GM13977 (cell line): Measurements from ENCODE around the gene AKAP6.
A peak's percentile ranks its signal among the peaks of the same experiment; 100 is the strongest.

Experiments
- DNase-seq: peaks from one replicate; pipeline ENCODE4 v3.0.0; 2012; ENCODE audit warnings: low spot score
- in situ Hi-C: fragments of 300-500 bp; cut with MboI; formaldehyde crosslinking; loops from one replicate; pipeline ENCODE4 v1.12.0; 2022; ENCODE audit warnings: low sequenced_read_pairs, low pct_unique_long_range_greater_than_20kb, mixed read lengths, inconsistent platforms; ENCODE audit not compliant: unreplicated experiment
- TF ChIP-seq, protein P1 (sequence below): IDR thresholded peaks from 2 replicates; pipeline ENCODE4 v1.5.1; 2012; ENCODE audit warnings: mild to moderate bottlenecking, control low read depth; ENCODE audit not compliant: insufficient read depth; ENCODE audit errors: extremely low read depth, missing control alignments

AKAP6 gene

GRCh38 chr14:32707742-32708500 is 378.8 kb downstream of the AKAP6 start:
- no peak for DNase-seq
- TF ChIP-seq, protein P1, sequence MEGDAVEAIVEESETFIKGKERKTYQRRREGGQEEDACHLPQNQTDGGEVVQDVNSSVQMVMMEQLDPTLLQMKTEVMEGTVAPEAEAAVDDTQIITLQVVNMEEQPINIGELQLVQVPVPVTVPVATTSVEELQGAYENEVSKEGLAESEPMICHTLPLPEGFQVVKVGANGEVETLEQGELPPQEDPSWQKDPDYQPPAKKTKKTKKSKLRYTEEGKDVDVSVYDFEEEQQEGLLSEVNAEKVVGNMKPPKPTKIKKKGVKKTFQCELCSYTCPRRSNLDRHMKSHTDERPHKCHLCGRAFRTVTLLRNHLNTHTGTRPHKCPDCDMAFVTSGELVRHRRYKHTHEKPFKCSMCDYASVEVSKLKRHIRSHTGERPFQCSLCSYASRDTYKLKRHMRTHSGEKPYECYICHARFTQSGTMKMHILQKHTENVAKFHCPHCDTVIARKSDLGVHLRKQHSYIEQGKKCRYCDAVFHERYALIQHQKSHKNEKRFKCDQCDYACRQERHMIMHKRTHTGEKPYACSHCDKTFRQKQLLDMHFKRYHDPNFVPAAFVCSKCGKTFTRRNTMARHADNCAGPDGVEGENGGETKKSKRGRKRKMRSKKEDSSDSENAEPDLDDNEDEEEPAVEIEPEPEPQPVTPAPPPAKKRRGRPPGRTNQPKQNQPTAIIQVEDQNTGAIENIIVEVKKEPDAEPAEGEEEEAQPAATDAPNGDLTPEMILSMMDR, result no peak
- in situ Hi-C loops, result loop anchor here (25.0 kb wide), 1 partner anchor 1079 kb away; no protein-coding TSS in a partner anchor

DNA sequence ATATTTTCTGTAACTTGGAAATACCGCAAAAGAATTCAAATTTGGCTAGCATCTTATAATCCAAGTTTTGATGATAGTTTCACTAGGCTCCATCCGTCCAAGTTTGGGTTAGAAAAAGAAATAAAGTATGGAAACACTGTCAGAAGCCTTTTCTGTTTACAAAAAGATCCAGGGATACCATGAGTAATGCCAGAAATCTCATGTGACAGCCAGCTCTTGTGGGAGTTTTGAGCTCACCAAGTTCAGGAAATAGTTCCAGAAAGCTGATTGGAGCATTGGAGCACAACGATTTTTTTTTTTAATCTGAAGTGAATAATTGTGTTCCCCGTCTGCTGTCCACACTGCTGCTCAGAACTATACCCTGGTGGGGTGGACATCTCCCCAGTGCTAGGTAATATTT is 379.9 kb downstream of the AKAP6 start:
- in situ Hi-C loops, result loop anchor here (25.0 kb wide), 1 partner anchor 1078 kb away; no protein-coding TSS in a partner anchor
- DNase-seq, result no peak
- TF ChIP-seq, protein P1, result no peak

DNA sequence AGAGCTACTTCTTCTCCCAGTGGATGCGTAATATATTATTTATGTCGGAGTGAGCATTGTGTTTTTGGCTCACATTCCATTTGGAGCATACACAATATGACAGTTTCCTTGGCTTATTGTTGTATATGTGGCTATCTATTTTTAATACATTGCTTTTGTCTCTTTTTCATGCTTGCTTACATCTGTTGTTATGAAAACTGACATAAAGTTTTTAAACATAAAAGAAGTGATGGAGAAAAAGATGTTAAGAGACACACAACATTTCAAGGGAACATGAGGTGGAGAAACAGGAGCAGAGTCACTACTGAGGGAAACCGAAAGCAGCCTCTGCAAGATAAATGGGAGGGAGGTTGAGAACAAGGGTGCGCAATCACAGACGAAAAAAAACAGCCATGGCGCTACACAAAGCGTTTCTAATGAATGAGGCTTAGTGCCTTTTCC is 381.2 kb downstream of the AKAP6 start:
- in situ Hi-C loops, result loop anchor here (25.0 kb wide), 1 partner anchor 1077 kb away; no protein-coding TSS in a partner anchor
- TF ChIP-seq, protein P1, result no peak
- no peak for DNase-seq

DNA sequence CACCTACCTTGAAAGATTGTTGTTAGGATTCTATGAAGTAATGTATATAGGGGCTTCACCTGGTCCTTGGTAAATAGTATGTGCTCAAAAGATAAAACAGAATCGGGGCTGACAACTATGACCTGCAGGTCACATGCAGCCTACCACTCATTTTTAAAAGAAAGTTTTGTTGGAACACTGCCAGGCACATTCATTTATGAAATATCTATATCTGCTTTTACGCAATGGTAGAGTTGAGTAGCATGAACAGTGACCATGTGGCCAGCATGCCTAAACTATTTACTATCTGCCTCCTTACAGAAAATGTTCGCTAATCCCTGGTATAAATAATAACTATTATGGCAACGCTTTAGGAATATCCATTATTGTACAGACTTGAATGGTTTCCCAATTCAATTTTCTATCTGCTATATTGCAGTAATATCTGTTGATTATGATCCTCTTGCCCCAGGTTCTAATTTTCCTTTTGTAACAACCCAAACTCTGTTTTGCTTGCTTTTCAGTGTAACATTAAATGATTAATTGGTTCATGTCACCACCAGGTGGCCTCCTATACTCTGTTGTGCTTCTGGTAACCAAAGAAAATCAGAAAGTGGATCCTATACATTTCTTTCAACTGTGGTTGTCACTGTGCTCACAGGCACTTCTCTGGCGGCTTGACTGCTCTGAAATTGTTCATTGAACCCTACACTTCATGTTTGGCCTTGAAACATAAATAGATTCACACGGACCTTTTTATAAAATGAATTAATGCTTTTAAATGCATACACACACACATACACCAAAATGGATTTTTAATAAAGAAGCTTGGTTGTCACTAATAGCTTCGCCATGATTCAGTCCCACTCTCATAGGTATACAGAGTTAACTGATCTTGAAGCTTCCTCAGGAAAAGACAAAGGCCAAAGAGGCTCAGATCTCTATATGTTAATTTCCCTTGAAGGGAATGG is 381.9 kb downstream of the AKAP6 start:
- in situ Hi-C loops, result loop anchor here (25.0 kb wide), 1 partner anchor 1076 kb away; no protein-coding TSS in a partner anchor
- TF ChIP-seq, protein P1, result peak; percentile 60
- DNase-seq, result peak; percentile 34

DNA sequence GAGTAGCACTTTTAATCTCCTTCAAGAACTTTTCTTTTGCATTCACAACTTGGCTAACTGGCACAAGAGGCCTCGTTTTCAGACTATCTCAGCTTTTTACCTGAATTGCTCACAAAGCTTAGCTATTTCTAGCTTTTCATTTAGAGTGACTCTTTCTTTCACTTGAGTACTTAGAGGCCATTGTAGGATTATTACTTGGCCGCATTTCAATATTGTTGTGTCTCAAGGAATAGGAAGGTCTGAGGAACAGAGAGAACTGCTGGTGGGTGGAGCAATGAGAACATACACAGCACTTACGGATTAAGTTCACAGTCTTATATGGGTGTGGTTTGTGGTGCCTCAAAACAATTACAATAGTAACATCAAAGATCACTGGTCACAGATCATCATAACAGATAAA is 384.8 kb downstream of the AKAP6 start:
- TF ChIP-seq, protein P1, result no peak
- in situ Hi-C loops, result loop anchor here (25.0 kb wide), 1 partner anchor 1073 kb away; no protein-coding TSS in a partner anchor
- no peak for DNase-seq

DNA sequence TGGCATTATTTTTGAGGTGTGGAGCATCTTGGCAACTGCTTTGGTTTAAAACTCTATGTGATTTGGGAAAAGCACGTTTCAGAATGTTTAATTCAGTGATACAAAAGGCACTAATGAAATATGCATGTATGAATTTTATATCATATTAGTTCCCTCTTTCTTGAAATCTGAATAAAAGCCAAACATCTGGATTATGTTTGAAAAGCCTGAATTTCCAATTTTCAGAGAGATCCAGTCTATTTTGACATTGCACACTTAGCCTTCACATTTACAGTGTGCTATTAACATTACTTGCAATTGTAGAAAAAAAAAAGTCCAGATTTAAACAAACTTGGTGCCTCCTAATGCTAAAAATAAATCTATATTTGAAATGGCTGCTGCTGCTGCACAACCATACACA is 390.5 kb downstream of the AKAP6 start:
- TF ChIP-seq, protein P1, result no peak
- DNase-seq, result no peak
- in situ Hi-C loops, result loop anchor here (25.0 kb wide), 1 partner anchor 1068 kb away; no protein-coding TSS in a partner anchor
